LNCaP clone FGC (cell line): ENCODE data around the gene ZNF518B.

Source experiments
- DNase-seq: peaks from one replicate; pipeline ENCODE4 v3.0.0-alpha.2; 2011; ENCODE audit warnings: low read depth
- H3K4me3 ChIP-seq: 2 replicates; pipeline ENCODE4 v1.5.1; 2011; ENCODE audit warnings: mild to moderate bottlenecking, low read depth, low read length, control low read depth
- TF ChIP-seq, protein P1 (sequence below): IDR thresholded peaks from 2 replicates; pipeline ENCODE4 v1.5.1; 2012; ENCODE audit warnings: mild to moderate bottlenecking; ENCODE audit not compliant: control insufficient read depth, insufficient read depth; ENCODE audit errors: extremely low read depth

Gene ZNF518B

DNA sequence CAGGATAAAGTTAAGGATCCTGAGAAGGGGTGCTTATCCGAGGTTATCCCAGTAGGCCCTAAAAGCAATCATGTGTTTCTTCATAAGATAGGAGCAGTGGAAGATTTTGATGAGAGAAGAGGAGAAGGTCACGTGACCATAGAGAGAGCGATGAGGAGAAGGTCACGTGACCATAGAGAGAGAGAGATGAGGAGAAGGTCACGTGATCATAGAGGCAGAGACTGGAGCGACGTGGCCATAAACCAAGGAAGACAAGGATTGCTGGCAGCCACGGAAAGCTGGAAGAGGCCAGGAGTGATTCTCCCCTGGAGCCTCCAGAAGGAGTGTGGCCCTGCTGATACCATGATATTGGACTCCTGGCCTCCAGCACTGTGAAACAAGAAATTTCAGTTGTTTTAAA lies 38.4 kb upstream of the ZNF518B start:
- H3K4me3 ChIP-seq: no peak overlapping the region
- no peak for DNase-seq
- TF ChIP-seq, protein P1, sequence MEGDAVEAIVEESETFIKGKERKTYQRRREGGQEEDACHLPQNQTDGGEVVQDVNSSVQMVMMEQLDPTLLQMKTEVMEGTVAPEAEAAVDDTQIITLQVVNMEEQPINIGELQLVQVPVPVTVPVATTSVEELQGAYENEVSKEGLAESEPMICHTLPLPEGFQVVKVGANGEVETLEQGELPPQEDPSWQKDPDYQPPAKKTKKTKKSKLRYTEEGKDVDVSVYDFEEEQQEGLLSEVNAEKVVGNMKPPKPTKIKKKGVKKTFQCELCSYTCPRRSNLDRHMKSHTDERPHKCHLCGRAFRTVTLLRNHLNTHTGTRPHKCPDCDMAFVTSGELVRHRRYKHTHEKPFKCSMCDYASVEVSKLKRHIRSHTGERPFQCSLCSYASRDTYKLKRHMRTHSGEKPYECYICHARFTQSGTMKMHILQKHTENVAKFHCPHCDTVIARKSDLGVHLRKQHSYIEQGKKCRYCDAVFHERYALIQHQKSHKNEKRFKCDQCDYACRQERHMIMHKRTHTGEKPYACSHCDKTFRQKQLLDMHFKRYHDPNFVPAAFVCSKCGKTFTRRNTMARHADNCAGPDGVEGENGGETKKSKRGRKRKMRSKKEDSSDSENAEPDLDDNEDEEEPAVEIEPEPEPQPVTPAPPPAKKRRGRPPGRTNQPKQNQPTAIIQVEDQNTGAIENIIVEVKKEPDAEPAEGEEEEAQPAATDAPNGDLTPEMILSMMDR: no peak

DNA sequence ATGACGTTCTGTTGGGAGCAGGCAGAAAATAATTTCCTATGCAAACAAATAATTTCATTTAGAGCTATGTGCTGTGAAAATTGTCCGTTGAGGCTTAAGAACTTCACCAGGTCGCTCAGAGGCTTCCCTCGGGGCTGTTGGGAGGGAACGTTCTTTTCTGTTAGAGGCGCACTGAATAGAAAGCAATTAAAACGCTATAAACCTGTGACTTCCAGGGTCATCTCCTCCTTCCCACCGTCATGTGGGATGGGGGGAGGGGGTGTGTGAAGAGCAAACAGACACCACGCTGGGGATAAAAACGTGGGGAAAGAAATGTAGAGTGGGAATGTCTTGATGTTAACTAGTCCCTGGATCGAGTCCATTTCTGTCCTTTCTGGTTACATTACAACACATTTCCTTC lies 35.2 kb upstream of the ZNF518B start:
- no peak overlapping the region for H3K4me3 ChIP-seq
- TF ChIP-seq, protein P1: no peak
- peak; percentile 33 for DNase-seq

DNA sequence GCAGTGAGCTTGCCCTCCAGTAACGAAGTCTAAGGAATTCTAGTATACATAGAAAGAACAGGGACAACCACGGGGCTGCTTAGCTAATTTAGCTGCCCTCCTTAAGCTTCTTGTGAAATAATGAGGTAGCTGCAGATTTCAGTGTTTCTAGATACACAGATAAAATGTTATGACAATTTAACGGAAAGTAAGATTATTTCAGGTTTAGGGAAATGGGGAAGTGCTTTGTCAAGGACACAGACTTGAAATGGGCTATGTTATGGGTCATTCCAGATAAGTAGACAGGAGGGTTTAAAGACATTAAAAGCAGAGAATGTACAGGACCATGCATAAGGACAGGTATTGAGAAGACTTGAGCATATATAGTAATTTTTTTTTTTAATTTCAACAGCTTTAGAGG lies 34.2 kb upstream of the ZNF518B start:
- H3K4me3 ChIP-seq: no peak overlapping the region
- no peak for DNase-seq
- TF ChIP-seq, protein P1: no peak

DNA sequence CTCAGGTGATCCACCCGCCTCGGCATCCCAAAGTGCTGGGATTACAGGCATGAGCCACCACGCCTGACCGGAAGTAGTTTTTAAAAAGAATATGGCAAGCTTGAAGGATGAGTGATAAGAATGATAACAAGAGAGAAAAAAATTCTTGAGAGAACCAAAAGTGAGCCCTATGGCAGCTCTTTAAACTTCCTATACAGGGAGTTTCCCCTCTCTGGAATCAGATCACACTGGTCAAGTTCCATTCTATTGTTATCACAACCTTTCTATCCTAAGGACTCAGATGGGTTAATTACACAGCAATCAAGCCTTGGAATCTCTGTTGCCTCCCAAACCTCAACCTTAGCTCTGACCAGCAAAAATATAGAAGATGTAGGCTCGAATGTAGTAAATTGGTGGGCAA lies 33.8 kb upstream of the ZNF518B start:
- H3K4me3 ChIP-seq: no peak overlapping the region
- TF ChIP-seq, protein P1: no peak
- DNase-seq: no peak

DNA sequence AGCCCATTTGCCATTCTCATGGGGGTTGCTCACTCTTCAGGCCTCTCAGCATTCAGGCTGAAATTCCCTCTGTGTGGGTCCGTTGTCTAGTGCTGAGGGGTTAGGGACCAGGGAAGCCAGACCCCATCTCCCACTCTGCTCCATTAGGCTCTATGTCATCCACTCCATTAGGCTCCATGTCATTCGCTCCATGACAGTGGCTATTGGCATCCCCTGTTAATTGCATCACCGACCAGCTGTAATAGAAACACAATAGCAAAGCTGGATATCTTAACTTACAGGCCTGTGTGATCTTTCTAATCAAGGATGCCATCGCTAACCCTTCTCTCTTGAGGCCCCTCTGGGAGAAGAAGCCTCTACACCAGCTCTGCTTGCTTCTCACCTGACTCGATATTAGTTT lies 25.7 kb upstream of the ZNF518B start:
- no peak for DNase-seq
- TF ChIP-seq, protein P1: no peak
- H3K4me3 ChIP-seq: no peak overlapping the region

DNA sequence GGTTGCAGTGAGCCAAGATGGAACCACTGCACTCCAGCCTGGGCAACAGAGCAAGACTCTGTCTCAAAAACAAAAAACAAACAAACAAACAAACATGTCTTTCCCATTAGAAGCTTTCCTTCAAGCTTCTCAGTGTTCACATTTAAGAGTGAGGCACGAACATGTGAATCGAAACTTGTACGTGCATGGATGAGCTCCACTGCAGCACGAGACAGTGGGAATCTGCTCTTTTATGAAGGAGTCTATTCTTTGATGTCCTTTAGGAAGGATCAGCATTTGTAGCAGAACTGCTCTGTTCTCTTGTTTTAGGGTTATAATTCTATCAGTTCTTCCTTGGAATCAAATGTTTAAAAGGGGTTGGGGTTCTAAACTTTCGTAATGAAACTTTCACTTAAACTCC lies 23.4 kb upstream of the ZNF518B start:
- no peak overlapping the region for H3K4me3 ChIP-seq
- TF ChIP-seq, protein P1: no peak
- no peak for DNase-seq

DNA sequence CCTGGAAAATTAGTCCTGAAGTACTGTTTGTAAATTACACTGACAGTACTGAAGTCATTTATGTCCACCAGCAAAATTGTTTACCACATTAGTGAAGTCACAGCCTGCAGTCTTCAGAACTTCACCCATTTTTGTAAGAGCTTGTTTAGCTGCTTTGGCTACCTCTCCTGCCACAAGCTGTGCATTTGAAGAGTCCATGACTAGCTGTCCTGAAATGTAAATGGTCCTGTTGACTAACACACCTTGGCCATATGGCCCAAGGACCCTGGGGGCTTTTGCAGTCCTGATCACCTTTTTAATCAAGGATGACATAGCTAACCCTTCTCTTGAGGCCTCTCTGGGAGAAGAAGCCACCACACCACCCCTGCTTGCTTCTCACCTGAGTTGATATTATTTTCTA lies 21.4 kb upstream of the ZNF518B start:
- H3K4me3 ChIP-seq: no peak overlapping the region
- TF ChIP-seq, protein P1: no peak
- no peak for DNase-seq
